Astrocyte of the spinal cord (primary cell): Measurements from ENCODE around the gene CHST8.

Source experiments
- DNase-seq: peaks from one replicate; pipeline ENCODE4 v3.0.0; 2011; ENCODE audit warnings: low read depth, low spot score
- H3K4me3 ChIP-seq: 2 replicates; pipeline ENCODE4 v1.5.1; 2011; ENCODE audit warnings: low read depth, mild to moderate bottlenecking, low read length, moderate library complexity
- in situ Hi-C: cut with HindIII; loops from 2 replicates; pipeline ENCODE4 v1.10.0; 2017; ENCODE audit warnings: low sequenced_read_pairs
- TF ChIP-seq, protein P1 (sequence below): IDR thresholded peaks from 2 replicates; pipeline ENCODE4 v1.5.1; 2012; ENCODE audit warnings: low read depth, mild to moderate bottlenecking, low read length, inconsistent platforms

The CHST8 gene

DNA sequence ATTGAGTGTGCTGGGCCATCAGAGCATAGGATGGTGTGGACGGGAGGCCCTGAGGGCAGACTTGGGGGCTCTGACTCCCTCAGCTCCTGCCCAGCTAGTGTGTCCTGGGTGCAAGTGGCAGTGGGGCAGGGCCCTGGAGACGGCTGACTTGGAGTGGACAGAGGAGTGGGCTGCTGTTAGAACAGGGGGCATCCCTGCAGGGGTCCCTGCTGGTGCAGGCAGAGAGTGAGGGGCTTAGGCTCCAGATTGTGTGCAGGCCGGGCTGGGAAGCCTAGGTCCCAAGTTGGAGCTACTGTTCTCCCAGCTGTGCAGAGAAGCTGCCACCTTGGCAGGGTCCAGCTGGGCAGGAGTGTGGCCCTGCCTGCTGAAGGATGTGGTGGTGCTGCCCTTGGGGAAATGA is 183.6 kb downstream of the CHST8 start:
- H3K4me3 ChIP-seq, result no peak overlapping the region
- TF ChIP-seq, protein P1, sequence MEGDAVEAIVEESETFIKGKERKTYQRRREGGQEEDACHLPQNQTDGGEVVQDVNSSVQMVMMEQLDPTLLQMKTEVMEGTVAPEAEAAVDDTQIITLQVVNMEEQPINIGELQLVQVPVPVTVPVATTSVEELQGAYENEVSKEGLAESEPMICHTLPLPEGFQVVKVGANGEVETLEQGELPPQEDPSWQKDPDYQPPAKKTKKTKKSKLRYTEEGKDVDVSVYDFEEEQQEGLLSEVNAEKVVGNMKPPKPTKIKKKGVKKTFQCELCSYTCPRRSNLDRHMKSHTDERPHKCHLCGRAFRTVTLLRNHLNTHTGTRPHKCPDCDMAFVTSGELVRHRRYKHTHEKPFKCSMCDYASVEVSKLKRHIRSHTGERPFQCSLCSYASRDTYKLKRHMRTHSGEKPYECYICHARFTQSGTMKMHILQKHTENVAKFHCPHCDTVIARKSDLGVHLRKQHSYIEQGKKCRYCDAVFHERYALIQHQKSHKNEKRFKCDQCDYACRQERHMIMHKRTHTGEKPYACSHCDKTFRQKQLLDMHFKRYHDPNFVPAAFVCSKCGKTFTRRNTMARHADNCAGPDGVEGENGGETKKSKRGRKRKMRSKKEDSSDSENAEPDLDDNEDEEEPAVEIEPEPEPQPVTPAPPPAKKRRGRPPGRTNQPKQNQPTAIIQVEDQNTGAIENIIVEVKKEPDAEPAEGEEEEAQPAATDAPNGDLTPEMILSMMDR, result no peak
- no peak for DNase-seq
- in situ Hi-C loops, result no loop called here

DNA sequence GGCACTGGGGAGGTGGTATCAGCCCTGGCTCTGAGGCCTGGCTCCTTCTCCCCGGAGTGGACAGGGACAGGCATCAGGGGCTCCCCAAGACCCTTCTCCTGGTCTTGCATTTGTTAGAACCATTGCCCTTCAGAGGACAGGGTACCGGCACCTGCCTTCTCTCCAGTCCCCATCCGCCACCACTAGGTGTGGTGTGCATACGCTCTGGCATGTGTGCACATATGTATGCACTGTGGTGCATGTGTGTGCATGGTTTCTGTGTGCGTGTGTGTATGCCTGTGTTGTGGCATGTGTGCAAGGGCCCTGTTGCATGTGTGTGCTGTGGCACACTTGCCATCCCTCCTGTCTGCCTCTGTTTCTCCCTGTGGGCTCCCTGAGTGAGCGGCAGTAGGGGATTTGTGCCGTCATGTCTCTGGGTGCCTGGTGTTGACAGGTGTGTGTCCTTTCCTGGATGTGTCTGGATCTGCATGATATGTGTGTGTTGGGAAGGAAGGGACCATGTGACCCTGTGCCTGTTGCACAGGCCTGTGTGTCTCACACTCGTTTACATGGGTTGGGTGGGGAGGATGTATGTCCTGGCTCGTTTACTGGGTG is 184.2 kb downstream of the CHST8 start:
- in situ Hi-C loops, result no loop called here
- DNase-seq, result no peak
- TF ChIP-seq, protein P1, result no peak
- no peak overlapping the region for H3K4me3 ChIP-seq

DNA sequence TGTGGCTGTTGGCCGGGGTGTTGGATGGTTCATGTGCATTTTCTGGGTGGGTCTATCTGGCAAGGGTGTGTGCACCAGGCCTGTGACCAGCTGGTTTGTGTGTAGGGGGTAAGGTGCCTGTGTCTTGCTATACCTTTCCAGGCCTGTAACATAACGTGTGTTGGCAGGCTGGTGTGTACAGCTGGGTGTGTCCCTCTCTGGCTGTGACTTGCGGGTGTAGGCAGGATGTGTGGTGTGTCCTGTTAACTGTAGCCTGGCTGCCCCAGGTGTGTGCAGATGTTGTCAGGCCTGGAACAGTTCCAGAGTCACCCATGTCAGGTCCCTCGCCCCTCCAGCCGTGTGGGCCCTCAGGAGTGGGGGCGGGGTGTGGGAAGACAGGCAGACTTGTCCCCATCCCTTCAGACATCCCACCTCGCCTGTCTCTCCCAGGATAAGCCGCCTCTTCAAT is 184.7 kb downstream of the CHST8 start:
- TF ChIP-seq, protein P1, result no peak
- H3K4me3 ChIP-seq, result no peak overlapping the region
- DNase-seq, result no peak
- in situ Hi-C loops, result no loop called here

DNA sequence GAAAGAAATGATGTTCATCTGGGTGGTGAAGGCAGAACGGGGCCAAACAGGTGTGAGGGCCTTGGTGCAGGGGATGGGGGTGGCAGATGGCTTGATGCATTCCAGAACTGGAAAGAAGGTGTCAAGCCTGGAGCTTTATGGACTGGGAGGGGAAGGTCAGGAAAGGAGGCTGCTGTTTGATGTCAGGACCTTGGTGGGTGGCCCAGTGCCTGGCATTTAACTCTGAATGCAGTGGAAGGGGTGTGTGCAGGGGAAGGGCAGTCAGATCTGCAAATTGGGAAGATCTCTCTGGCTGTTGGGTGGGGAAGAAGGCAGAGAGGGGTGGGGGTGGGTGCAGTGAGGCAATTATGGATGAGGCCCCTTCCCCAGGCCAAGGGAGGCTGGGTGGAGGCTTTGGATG is 186.6 kb downstream of the CHST8 start:
- in situ Hi-C loops, result no loop called here
- H3K4me3 ChIP-seq, result no peak overlapping the region
- no peak for DNase-seq
- TF ChIP-seq, protein P1, result no peak

DNA sequence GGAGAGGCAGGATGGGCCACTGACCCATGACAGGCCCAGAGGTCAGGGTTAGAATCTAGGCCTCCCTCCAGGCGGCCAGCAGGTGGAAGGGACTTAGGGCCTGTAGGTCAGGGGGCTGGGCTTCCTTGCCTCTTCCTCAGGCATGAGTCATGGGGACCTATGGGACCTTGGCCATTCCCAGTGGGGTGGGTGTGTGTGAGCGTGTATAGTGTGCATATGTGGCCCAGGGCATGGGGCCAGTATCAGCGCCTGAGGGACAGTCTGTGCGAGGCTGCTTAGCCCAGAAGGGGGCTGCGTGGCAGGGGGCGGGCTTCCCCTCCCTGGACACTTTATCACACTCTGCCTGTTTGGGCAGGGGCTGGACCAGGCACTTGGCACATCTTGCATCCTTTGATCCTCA is 188.2 kb downstream of the CHST8 start:
- TF ChIP-seq, protein P1, result no peak
- no peak overlapping the region for H3K4me3 ChIP-seq
- in situ Hi-C loops, result no loop called here
- no peak for DNase-seq

DNA sequence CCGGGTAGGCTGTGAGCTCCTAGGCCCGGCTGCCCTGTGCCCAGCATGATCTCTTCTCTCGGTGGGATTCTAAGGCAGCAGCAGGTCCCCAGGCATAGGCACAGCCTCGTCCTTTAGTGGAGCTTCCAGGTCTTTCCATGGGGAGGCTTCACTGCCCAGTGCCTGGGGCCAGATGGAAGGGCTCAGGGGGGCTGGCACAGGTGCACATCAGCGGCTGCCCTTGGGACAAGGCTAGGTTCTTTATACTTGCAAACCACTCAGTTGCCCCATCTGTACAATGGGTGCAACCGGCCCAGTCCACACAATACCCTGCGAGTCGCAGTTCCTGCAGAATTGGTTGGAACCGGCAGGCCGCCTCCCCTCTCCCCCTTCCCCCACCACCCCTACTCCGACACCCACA is 189.1 kb downstream of the CHST8 start:
- in situ Hi-C loops, result no loop called here
- DNase-seq, result no peak
- TF ChIP-seq, protein P1, result no peak
- H3K4me3 ChIP-seq, result no peak overlapping the region
